ENCODE measurements around the gene MST1R.

DNA sequence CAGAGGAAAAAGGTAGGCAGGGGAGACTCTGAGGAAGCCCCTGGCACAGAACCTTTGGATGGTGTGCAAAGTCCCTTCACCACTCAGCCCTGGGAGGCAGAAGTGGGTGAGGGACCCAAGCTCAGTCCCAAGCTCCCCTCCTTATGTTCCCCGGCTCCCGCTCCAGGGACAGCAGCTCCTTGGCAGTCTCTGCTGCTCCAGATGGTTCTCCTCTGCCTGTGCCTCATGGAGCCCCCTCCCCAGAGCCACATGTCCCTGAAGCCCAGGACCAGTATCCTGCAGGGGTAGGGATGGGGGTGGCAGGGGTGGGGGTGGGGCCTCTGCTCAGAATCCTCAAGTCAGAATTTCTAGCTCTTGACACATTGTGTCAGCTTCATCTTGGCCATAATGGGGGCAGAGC, 26.0 kb downstream of the MST1R start:
- TF ChIP-seq, protein P1, sequence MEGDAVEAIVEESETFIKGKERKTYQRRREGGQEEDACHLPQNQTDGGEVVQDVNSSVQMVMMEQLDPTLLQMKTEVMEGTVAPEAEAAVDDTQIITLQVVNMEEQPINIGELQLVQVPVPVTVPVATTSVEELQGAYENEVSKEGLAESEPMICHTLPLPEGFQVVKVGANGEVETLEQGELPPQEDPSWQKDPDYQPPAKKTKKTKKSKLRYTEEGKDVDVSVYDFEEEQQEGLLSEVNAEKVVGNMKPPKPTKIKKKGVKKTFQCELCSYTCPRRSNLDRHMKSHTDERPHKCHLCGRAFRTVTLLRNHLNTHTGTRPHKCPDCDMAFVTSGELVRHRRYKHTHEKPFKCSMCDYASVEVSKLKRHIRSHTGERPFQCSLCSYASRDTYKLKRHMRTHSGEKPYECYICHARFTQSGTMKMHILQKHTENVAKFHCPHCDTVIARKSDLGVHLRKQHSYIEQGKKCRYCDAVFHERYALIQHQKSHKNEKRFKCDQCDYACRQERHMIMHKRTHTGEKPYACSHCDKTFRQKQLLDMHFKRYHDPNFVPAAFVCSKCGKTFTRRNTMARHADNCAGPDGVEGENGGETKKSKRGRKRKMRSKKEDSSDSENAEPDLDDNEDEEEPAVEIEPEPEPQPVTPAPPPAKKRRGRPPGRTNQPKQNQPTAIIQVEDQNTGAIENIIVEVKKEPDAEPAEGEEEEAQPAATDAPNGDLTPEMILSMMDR (IDR thresholded peaks at IDR 0.05) = no peak
- TF ChIP-seq POLR2A (IDR thresholded peaks at IDR 0.05) = no peak

All from sigmoid colon (tissue), 3 donors.